ENCODE measurements around the gene TRIM65.

DNA sequence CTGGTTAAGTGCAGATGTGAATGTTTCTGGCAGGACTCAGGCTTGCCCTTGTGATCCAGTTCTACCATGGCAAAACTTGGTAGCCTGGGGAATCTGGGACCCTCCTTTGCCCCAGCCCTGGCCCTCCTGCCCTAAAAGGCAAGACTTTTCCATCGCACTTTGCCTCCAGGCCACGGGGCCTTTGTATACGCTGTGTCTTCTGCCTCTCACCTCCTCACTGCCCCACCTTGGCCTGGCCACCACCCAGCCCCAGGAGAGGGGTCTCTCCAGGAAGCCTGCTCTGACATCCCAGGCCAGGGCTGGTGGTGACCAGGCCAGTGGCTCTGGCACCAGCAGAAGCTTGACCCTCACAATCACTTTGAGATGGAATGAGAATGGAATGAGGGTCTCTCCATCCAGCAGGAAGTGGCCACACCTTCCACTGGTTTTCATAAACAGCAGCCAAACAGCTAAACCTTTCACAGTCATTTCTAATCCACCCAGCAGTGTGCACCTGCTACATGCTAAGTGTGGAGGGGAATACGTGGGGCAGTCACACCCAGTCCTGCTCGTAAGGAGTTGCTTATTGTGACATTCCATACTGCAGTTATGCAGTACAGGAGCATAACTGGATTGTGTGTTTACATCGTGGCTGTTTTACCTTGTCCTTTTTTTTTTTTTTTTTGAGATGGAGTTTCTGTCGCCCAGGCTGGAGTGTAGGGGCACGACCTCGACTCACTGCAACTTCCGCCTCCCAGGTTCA is 9.6 kb upstream of the TRIM65 start:
- no peak for TF ChIP-seq YY1 (IDR thresholded peaks at IDR 0.05; ENCODE audit: insufficient read depth, insufficient read length)
- TF ChIP-seq SUZ12 (IDR thresholded peaks at IDR 0.05; ENCODE audit: extremely low read depth, insufficient read depth, insufficient read length), result no peak
- TF ChIP-seq ZNF274 (IDR thresholded peaks at IDR 0.05; ENCODE audit: low read depth, low read length), result no peak
